Uterus (tissue), 2 donors: ENCODE measurements around the gene SLC22A23.

ENCODE experiments used
- POLR2A ChIP-seq, 2 donors: fragments of 450-650 bp; IDR thresholded peaks; one replicate each; pipeline ENCODE4 v1.6.1; 2016; ENCODE audit warnings: antibody characterized with exemption in 2 of 2, mild to moderate bottlenecking in 1 of 2, moderate library complexity in 1 of 2
- TF ChIP-seq, protein P1 (sequence below), 4 experiments: fragments of 200-600 bp in 2 of 4; fragments of 450-650 bp in 2 of 4; sonication (generic) in 2 of 4; IDR thresholded peaks; one replicate each; pipeline ENCODE4 v1.5.1; 2016 to 2019; ENCODE audit warnings: antibody characterized with exemption in 4 of 4, mild to moderate bottlenecking in 2 of 4, moderate library complexity in 1 of 4

DNA sequence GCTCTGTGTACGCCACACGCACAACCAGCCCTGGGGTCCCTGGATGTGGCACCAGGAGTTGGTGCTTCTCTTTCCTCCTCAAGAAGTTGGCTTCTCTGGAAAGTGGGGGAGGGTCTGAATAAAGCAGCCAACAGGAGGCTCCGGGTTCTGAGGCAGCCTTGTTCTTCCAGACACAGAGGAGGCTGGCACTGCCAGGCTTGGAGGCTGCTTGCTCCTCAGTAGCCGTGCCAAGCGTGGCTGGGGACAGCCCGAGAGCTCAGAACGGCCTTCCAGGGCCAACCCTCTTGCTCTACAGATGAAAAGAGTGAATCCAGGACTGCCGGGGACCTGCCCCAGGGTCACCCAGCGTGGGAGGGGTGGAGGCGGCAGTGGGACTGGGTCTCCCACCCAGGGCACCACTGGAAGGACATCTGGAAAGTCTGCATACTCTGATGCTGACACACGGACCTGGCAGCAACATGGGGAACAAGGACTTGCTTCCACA lies 70.4 kb downstream of the SLC22A23 start:
- TF ChIP-seq, protein P1, sequence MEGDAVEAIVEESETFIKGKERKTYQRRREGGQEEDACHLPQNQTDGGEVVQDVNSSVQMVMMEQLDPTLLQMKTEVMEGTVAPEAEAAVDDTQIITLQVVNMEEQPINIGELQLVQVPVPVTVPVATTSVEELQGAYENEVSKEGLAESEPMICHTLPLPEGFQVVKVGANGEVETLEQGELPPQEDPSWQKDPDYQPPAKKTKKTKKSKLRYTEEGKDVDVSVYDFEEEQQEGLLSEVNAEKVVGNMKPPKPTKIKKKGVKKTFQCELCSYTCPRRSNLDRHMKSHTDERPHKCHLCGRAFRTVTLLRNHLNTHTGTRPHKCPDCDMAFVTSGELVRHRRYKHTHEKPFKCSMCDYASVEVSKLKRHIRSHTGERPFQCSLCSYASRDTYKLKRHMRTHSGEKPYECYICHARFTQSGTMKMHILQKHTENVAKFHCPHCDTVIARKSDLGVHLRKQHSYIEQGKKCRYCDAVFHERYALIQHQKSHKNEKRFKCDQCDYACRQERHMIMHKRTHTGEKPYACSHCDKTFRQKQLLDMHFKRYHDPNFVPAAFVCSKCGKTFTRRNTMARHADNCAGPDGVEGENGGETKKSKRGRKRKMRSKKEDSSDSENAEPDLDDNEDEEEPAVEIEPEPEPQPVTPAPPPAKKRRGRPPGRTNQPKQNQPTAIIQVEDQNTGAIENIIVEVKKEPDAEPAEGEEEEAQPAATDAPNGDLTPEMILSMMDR (IDR thresholded peaks at IDR 0.05), result no peak
- no peak for TF ChIP-seq POLR2A (IDR thresholded peaks at IDR 0.05)
